IPS-18c (cell line): ENCODE data around the gene C13orf42.
A peak's percentile ranks its signal among the peaks of the same experiment; 100 is the strongest.

Experiments used
- H3K4me3 ChIP-seq: 2 replicates; pipeline ENCODE4 v1.7.0; 2013; ENCODE audit warnings: low read depth, mild to moderate bottlenecking, low read length, moderate library complexity; ENCODE audit not compliant: insufficient read depth
- H3K9me3 ChIP-seq: one replicate; pipeline ENCODE4 v1.6.1; 2013; ENCODE audit warnings: mild to moderate bottlenecking, low read length, moderate library complexity; ENCODE audit not compliant: control insufficient read depth, insufficient read depth

C13orf42 gene

GRCh38 chr13:51111174-51111573, at the start of gene C13orf42:
C13orf42 (minus strand) TSS chr13:51111274; CDS start chr13:51111209, 65 bp downstream.
- H3K4me3 ChIP-seq, result no peak within 1 kb of the TSS
- no peaks in the 10 kb centered on the region for H3K9me3 ChIP-seq

- no peak overlapping the region for H3K4me3 ChIP-seq
- H3K9me3 ChIP-seq, result no peaks in the 10 kb centered on the region
Measured at GRCh38 chr13:51158880-51159518, 47.9 kb upstream of the C13orf42 start.

GRCh38 chr13:51158365-51158764, 47.3 kb upstream of the C13orf42 start:
- Histone ChIP-seq H3K9me3 (no peaks in the 10 kb centered on the region), H3K4me3 (no peak overlapping the region)

GRCh38 chr13:51156648-51157047, 45.6 kb upstream of the C13orf42 start:
- no peak overlapping the region for H3K4me3 ChIP-seq

GRCh38 chr13:51155776-51156515, 44.9 kb upstream of the C13orf42 start:
- Histone ChIP-seq H3K9me3 (no peaks in the 10 kb centered on the region), H3K4me3 (no peak overlapping the region)

More at GRCh38 chr13:51156648-51157047, 45.6 kb upstream of the C13orf42 start:
- no peaks in the 10 kb centered on the region for H3K9me3 ChIP-seq

- H3K9me3 ChIP-seq, result no peaks in the 10 kb centered on the region
- no peak overlapping the region for H3K4me3 ChIP-seq
Measured at GRCh38 chr13:51155161-51155560, 44.1 kb upstream of the C13orf42 start.

- H3K9me3 ChIP-seq, result no peaks in the 10 kb centered on the region
- no peak overlapping the region for H3K4me3 ChIP-seq
Measured at GRCh38 chr13:51154029-51154555, 43.0 kb upstream of the C13orf42 start.

- Histone ChIP-seq H3K9me3 (no peaks in the 10 kb centered on the region), H3K4me3 (no peak overlapping the region)
Measured at GRCh38 chr13:51153527-51153926, 42.5 kb upstream of the C13orf42 start.

GRCh38 chr13:51152701-51153100, 41.6 kb upstream of the C13orf42 start:
- H3K4me3 ChIP-seq, result no peak overlapping the region
- H3K9me3 ChIP-seq, result no peaks in the 10 kb centered on the region

GRCh38 chr13:51151463-51151862, 40.4 kb upstream of the C13orf42 start:
- Histone ChIP-seq H3K4me3 (no peak overlapping the region), H3K9me3 (no peaks in the 10 kb centered on the region)

GRCh38 chr13:51148952-51149573, 38.0 kb upstream of the C13orf42 start:
- Histone ChIP-seq H3K4me3 (0 out of 2 replicates have a peak overlapping the region, but pooled peaks have one; percentile 32), H3K9me3 (no peaks in the 10 kb centered on the region)

GRCh38 chr13:51148223-51148951, 37.3 kb upstream of the C13orf42 start:
- Histone ChIP-seq H3K4me3 (peak overlapping the region; percentile 32), H3K9me3 (no peaks in the 10 kb centered on the region)

GRCh38 chr13:51147732-51148131, 36.7 kb upstream of the C13orf42 start:
- Histone ChIP-seq H3K9me3 (no peaks in the 10 kb centered on the region), H3K4me3 (no peak overlapping the region)

GRCh38 chr13:51146667-51147066, 35.6 kb upstream of the C13orf42 start:
- Histone ChIP-seq H3K4me3 (no peak overlapping the region), H3K9me3 (no peaks in the 10 kb centered on the region)

GRCh38 chr13:51137250-51137649, 26.2 kb upstream of the C13orf42 start:
- Histone ChIP-seq H3K4me3 (no peak overlapping the region), H3K9me3 (no peaks in the 10 kb centered on the region)

GRCh38 chr13:51136276-51136980, 25.4 kb upstream of the C13orf42 start:
- no peak overlapping the region for H3K4me3 ChIP-seq
- peaks cover 4% of the 10 kb centered on the region for H3K9me3 ChIP-seq
